Keratinocyte (primary cell): ENCODE measurements around the gene ERGIC1. TPM values are rescaled to one million over a fixed set of nuclear protein-coding genes. Genes with fewer than 3 reads are reported as not detected.

Experiments
- DNase-seq: peaks from one replicate; pipeline ENCODE4 v3.0.0-alpha.2; 2011; ENCODE audit warnings: low read depth, missing footprints, low spot score
- FAIRE-seq: peaks from 2 replicates; lab custom pipeline; 2011; peaks lifted over from hg19 to GRCh38; lab: Jason Lieb, UNC
- H2AFZ ChIP-seq: 2 replicates; pipeline ENCODE4 v1.6.0; 2012; ENCODE audit warnings: low read length, control low read depth, inconsistent platforms; ENCODE audit not compliant: control insufficient read depth
- H3K27ac ChIP-seq: 2 replicates; pipeline ENCODE4 v1.5.1; 2011; ENCODE audit warnings: low read length; ENCODE audit not compliant: control insufficient read depth, insufficient read depth
- H3K27me3 ChIP-seq: 3 replicates; pipeline ENCODE4 v1.6.0; 2011; ENCODE audit warnings: low read length; ENCODE audit not compliant: control insufficient read depth, insufficient read depth; ENCODE audit errors: extremely low read depth
- H3K36me3 ChIP-seq, 2 experiments: 2 replicates in 1 of 2; 3 replicates in 1 of 2; pipeline ENCODE4 v1.5.1; 2011; ENCODE audit warnings: low read length in 2 of 2, mild to moderate bottlenecking in 1 of 2; ENCODE audit not compliant: control insufficient read depth in 2 of 2, insufficient read depth in 2 of 2; ENCODE audit errors: extremely low read depth in 1 of 2
- H3K4me1 ChIP-seq: 3 replicates; pipeline ENCODE4 v1.5.1; 2011; ENCODE audit warnings: low read length; ENCODE audit not compliant: control insufficient read depth, insufficient read depth; ENCODE audit errors: extremely low read depth
- H3K4me2 ChIP-seq: 3 replicates; pipeline ENCODE4 v1.6.0; 2011; ENCODE audit warnings: low read depth, low read length; ENCODE audit not compliant: control insufficient read depth, insufficient read depth; ENCODE audit errors: extremely low read depth
- H3K4me3 ChIP-seq, 3 experiments: fragments of 200-600 bp in 1 of 3; sonication (generic) in 1 of 3; 2 replicates in 2 of 3; 3 replicates in 1 of 3; pipeline ENCODE4 v1.5.1; 2011 to 2016; ENCODE audit warnings: low read length in 3 of 3, mild to moderate bottlenecking in 3 of 3, control low read depth in 2 of 3, inconsistent platforms in 1 of 3, low read depth in 1 of 3, mixed read lengths in 1 of 3, mixed run types in 1 of 3, moderate library complexity in 1 of 3; ENCODE audit not compliant: control insufficient read depth in 2 of 3, insufficient read depth in 2 of 3; ENCODE audit errors: extremely low read depth in 1 of 3
- H3K79me2 ChIP-seq: 2 replicates; pipeline ENCODE4 v1.6.0; 2012; ENCODE audit warnings: low read length; ENCODE audit not compliant: control insufficient read depth, insufficient read depth
- H3K9ac ChIP-seq: 3 replicates; pipeline ENCODE4 v1.6.0; 2011; ENCODE audit warnings: low read length; ENCODE audit not compliant: control insufficient read depth, insufficient read depth; ENCODE audit errors: extremely low read depth
- H3K9me1 ChIP-seq: 3 replicates; pipeline ENCODE4 v1.6.0; 2011; ENCODE audit warnings: low read length; ENCODE audit not compliant: control insufficient read depth, insufficient read depth; ENCODE audit errors: extremely low read depth
- H3K9me3 ChIP-seq: 2 replicates; pipeline ENCODE4 v1.5.1; 2012; ENCODE audit warnings: low read depth, low read length; ENCODE audit not compliant: control insufficient read depth
- H4K20me1 ChIP-seq: 3 replicates; pipeline ENCODE4 v1.6.0; 2011; ENCODE audit warnings: low read length; ENCODE audit not compliant: control insufficient read depth, insufficient read depth; ENCODE audit errors: extremely low read depth
- CTCF ChIP-seq, 3 experiments: IDR thresholded peaks in 1 of 3; conservative IDR thresholded peaks in 1 of 3; optimal IDR thresholded peaks in 1 of 3; 2 replicates in 2 of 3; 3 replicates in 1 of 3; pipeline versions ENCODE3 to v1.5.1; 2011; ENCODE audit warnings: low read length in 3 of 3, mild to moderate bottlenecking in 3 of 3, moderate library complexity in 2 of 3, control low read depth in 1 of 3, inconsistent platforms in 1 of 3; ENCODE audit not compliant: insufficient read depth in 2 of 3; ENCODE audit errors: extremely low read depth in 1 of 3
- EZH2 ChIP-seq: IDR thresholded peaks from one replicate; pipeline ENCODE4 v1.6.1; 2012; ENCODE audit warnings: inconsistent platforms, mild to moderate bottlenecking, low read length, moderate library complexity
- dilution Hi-C: fragments of 300-500 bp; cut with MboI; formaldehyde crosslinking; loops from one replicate; pipeline ENCODE4 v1.7.0; 2020; ENCODE audit warnings: low sequenced_read_pairs; ENCODE audit not compliant: extremely low pct_ligation_motif_present
- polyA plus RNA-seq, 5 experiments: library from polyadenylated mRNA; depleted of rRNA in 3 of 5; stranded (reverse) in 3 of 5; stranded (forward) in 1 of 5; unstranded in 1 of 5; fragments of >200 nt; gene quantifications; 1 replicate in 1 of 5; 2 replicates in 3 of 5; 3 replicates in 1 of 5; pipeline versions ENCODE4 v1.2.1 to v1.2.3, GENCODE V29; 2011 to 2012; ENCODE audit warnings: missing spikeins in 2 of 5, low read depth in 1 of 5, low replicate concordance in 1 of 5

Gene ERGIC1
- polyA plus RNA-seq, 1 donor (not counting 4 experiments of a cell fraction or from before 2014, with no cell fraction given), result 93.4 TPM

- FAIRE-seq, result no peak
Measured at GRCh38 chr5:172906888-172907287, 72.8 kb downstream of the ERGIC1 start.

GRCh38 chr5:172907657-172908056 is 73.6 kb downstream of the ERGIC1 start:
- Histone ChIP-seq H4K20me1 (no peaks in the 10 kb centered on the region), H3K27ac (no peak overlapping the region), H3K9ac (no peak overlapping the region), H3K9me1 (no peaks in the 10 kb centered on the region), H3K79me2 (no peaks in the 10 kb centered on the region), H3K9me3 (no peaks in the 10 kb centered on the region), H2AFZ (no peak overlapping the region), H3K4me1 (peaks cover 32% of the 10 kb centered on the region), H3K27me3 (no peaks in the 10 kb centered on the region), H3K4me3 (no peak overlapping the region), H3K4me2 (no peak overlapping the region), H3K36me3 (peaks cover 5 to 17% of the 10 kb centered on the region in 2 experiments)
- DNase-seq, result no peak
- dilution Hi-C loops, result no loop called here
- FAIRE-seq, result no peak
- no peak for TF ChIP-seq CTCF (optimal IDR thresholded peaks at IDR 0.05 in 1 of 3, IDR thresholded peaks at IDR 0.05 in 1 of 3, conservative IDR thresholded peaks at IDR 0.05 in 1 of 3; ENCODE audit: extremely low read depth in 1 of 3, insufficient read depth in 2 of 3, low read length in 3 of 3)
- TF ChIP-seq EZH2, result no peak

More at GRCh38 chr5:172906888-172907287, 72.8 kb downstream of the ERGIC1 start:
- Histone ChIP-seq H3K36me3 (peaks cover 5 to 17% of the 10 kb centered on the region in 2 experiments), H3K4me1 (peaks cover 39% of the 10 kb centered on the region), H3K4me2 (no peak overlapping the region), H3K9me3 (no peaks in the 10 kb centered on the region), H3K79me2 (no peaks in the 10 kb centered on the region), H3K9ac (no peak overlapping the region), H3K27ac (no peak overlapping the region), H3K4me3 (no peak overlapping the region), H4K20me1 (no peaks in the 10 kb centered on the region), H2AFZ (no peak overlapping the region), H3K9me1 (no peaks in the 10 kb centered on the region), H3K27me3 (no peaks in the 10 kb centered on the region)
- no peak for DNase-seq
- dilution Hi-C loops, result no loop called here
- TF ChIP-seq EZH2, result no peak
- no peak for TF ChIP-seq CTCF (optimal IDR thresholded peaks at IDR 0.05 in 1 of 3, IDR thresholded peaks at IDR 0.05 in 1 of 3, conservative IDR thresholded peaks at IDR 0.05 in 1 of 3; ENCODE audit: extremely low read depth in 1 of 3, insufficient read depth in 2 of 3, low read length in 3 of 3)
